CD4-positive, alpha-beta T cell treated with Interleukin-4 for 1 hour (primary cell): ENCODE data around the gene DQX1.
"Not testable (repeated sequence)": the region's sequence is repeated elsewhere in the genome, so short reads cannot be mapped to it uniquely, and the experiment has no call there.

ENCODE experiments used
- DNase-seq, 2 donors: peaks; one replicate each; pipeline ENCODE4 v3.0.0-alpha.2; 2020 to 2022

DQX1 gene

DNA sequence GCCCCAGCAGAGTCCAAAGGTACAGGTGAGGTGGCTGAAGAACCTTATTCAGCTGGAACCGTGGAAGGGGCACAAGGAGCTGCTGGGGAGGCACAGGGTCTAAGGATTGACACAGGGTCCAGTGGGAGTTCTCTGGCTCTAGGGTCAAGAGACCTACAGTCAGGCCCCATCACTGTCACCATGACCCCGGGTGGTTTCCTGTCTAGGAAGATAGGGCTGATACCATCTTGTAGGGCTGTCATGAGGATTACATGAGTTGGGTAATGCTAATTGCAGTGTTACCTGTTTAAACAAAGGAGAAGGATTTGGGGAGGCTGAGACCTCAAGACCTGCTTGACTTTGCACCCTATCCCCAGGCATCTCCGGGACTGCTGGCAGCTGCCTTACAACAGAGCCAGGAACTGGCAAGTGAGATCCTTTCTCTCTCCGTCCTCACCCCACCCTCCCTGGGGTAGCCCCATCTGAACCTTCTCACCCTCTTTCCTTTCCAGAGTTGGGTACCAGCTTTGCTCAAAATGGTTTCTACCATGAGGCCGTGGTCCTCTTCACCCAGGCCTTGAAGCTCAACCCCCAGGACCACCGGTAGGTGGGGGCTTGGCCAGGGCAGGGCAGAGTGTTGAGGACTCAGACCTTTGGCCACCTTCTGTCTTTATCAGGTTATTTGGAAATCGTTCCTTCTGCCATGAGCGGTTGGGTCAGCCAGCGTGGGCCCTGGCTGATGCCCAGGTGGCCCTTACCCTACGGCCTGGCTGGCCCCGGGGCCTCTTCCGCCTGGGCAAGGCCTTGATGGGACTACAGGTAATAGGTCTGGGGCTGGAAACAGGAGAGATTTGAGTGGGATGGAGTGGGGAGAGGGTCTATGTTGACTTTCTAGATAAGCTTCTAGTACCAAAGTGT is 34.1 kb downstream of the DQX1 start:
- DNase-seq = no peak

DNA sequence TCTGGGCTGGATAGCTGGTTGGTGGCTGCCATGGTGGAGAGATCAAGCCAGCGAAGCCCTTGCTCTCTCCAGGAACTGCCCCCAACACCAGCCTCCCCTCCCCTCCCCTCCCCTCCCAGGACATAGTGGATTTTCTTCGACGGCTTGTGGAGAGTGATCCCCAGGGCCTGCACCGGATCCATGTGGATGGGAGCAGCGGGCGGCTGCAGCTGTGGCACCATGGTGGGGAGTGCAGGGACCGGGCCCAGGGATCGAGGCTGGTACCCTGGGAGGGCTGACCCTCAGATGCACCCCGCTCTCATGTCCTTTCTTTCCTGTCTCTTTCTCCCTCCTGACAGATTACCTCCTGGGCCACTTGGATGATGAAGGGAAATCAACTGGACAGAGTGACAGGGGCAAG is 36.1 kb downstream of the DQX1 start:
- no peak for DNase-seq

DNA sequence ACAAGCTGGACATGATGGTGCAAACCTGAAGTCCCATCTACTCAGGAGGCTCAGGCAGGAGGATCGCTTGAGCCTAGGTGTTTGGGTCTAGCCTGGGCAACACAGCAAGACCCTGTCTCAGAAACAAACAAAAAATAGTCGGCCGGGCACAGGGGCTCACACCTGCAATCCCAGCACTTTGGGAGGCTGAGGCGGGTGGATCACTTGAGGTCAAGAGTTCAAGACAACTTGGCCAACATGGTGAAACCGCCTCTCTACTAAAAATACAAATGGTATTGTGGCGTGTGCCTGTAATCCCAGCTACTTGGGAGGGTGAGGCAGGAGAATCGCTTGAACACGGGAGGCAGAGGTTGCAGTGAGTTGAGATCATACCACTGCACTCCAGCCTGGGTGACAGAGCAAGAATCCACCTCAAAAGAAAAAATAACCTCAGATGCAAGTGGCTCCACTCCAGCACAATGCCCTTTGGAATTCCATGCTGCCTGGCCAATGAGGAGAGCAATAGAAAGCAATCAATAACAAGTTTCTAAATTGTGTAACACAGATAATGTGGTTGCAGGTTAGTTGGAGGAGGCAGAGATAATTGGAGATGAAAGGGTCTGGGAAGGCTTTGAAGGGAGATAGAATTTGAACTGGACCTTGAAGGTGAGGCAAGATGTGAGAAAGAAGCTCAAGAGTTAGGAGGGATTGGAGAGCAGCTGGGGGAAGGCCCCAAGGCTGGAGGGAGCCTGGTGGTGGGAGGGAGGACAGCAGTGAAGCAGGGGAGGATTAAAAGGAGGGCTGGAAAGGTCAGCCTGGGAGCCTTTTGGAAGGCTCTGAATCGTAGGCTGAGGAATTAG is 37.2 kb downstream of the DQX1 start:
- no peak for DNase-seq

DNA sequence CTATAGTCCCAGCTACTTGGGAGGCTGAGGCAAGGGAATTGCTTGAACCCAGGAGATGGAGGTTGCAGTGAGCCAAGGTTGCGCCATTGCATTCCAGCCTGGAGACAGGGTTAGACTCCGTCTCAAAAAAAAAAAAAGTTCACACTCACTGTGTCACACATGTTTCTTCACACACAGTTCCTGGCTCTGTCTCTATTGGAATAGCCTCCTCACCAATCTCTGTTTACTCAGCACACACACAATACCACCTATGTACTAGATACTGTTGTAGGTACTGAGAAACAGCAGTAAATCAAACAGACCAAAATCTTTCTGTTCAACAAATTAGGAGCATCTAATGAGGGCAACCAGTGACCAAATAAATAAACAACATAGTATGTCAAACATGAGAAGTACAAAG is 39.9 kb downstream of the DQX1 start:
- DNase-seq = no peak

DNA sequence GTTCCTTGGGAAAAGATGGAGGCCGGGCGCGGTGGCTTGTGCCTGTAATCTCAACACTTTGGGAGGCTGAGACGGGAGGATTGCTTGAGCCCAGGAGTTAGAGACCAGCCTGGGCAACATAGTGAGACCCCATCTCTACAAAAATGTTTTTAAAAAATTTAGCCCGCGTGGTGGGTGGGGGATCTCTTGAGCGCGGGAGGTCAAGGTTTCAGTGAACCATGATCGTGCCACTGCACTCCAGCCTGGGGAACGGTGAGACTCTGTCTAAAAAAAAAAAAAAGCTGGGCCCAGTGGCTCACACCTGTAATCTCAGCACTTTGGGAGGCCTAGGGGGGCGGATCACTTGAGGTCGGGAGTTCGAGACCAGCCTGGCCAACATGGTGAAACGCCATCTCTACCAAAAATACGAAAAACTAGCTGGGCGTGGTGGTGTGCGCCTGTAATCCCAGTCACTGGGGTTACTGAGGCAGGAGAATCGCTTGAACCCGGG is 42.3 kb downstream of the DQX1 start:
- DNase-seq = not testable (repeated sequence)

DNA sequence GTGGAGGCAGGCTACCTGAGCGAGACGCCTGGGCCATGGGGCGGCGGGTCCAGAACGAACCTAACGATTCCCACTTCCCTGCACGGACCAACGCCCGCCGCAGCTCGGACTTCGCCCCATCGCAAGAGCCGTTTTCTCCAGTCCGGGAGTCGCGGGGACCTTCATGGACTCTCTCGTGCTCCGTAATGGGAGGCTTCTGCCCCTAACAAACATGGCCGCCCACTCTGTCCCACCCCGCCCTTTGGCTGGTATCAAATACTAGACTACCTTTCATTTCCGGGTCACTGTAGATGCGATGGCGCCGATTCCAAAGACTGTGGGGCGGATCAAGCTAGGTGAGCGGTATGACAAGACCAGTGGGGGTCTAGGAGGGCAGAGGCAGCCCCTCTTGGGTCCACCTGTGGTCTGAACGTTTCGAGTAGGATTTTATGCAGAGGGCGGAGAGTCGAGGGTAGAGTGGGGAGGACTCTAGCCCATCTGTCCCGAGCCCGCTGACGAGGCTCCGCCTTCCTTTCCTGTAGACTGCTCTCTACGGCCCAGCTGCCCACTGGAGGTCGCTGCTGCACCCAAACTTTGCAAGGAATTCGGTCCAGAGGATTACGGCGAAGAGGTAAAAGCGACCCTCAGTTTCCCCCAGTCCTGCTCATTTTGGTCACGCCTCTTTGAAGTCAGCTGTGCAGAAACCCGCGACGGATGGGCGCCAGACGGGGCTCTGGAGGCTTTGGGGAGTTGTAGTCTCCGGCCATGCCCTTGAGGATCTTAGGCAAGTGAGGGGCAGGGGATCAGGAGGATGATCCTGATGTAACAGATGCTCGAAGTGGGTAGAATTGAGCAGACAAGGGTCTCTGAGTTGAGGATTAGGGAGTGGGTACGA is 43.0 kb downstream of the DQX1 start, which contains the start of the genes CCDC142 and TTC31:
CCDC142 (minus strand) TSS at position 198 of the 874 bp plus-strand sequence; CDS start at position 37, 161 bp downstream.
TTC31 (plus strand) TSS at position 281 of the 874 bp plus-strand sequence; CDS start at position 296, 15 bp downstream.
- DNase-seq = peak; percentile 95 to 96

DNA sequence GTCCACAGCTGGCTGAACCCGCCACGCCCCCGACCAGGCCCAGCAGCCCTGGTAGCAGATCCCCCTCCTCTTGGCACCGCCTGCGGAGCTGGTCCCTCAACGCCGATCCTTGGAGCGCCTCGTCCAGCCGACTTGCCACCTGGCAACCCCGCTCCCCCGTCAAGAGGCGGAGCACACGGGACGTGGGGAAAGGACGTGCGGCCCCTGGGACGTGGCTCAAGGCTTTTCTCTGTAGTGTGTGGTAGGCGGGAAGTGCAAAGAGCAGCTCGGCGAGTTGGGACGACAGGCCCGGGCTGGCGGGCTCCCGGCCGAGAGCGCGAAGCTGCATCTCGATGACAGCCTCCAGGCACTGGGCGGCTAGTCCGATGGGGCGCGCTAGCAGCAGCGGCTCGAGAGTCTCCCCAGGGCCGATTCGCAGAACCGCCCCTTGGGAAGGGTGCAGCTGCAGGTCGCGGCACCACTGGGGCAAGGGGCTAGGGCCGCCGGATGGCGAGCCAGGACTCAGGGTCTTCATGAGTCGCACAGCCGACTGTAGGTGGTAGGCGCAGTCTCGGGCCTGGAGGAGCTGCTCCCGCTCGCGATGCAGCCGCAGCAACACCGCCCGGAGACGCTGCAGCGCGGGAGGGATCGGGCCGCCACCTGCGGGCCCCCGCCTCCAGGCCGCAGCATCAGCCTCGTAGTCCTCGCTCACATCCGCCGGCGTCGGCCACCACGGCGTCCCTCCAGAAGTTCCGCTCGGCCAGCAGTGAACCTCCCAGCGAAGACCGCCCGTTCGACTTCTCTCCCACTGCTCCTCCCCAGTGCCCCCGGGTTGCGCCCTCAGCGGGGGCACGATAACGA is 43.9 kb downstream of the DQX1 start:
- DNase-seq = peak; percentile 63 to 68

DNA sequence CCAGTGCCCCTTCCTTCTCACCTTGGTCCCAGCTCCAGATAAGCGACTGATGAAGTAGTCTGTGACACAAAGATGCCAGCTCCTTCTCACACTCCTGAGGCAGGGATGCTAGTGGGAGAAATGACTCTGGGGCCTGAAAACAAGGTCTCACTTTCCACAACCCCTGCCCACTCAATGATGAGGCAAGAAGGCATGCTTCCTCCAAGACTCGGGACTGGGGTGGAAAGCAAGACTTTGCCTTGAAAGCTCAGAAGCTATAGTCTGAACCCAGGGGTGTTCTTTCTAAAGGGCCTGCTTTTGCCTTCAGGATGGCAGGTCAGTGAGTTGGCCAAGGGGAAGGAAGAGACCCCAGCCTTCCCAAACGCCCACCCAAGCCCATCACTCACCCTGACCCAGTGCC is 44.6 kb downstream of the DQX1 start:
- no peak for DNase-seq

DNA sequence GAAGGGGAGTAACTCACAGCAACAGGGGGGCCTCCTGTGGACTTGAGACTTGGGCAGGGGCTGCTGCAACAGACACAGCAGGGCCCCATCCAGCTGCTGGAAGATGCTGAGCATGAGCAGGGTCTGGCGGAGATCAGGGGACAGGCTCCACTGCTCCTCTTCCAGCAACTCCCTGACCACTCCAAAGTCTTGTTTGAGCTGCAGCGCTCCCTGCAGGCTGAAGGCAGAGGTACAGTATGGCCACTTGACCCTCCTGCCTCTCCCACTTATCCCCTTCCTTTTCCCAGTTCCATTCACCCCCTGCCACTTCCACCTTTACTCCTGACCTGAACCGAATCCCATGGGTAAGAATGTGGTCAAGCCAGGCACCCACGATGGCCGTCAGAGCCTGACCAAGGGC is 51.1 kb downstream of the DQX1 start:
- no peak for DNase-seq

DNA sequence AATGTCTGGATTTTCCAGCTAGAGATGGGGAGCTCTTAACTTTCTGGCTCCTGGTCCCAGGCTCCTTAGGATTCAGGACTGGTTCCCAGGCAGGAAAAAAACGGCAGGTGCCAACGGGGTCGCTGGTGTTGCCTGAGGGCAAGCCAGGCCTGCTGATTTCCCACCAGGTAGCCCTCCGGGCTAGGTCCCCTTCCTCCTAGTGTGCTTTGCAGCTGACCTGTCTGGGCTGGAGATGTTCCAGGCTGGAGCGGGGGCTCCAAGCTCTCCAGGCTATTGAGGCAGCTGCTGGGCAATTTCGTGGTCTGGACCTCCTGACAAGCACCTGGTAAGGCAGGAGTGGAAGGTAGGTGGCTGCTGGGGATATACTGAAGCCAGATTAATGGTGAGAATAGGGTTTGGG is 51.5 kb downstream of the DQX1 start:
- no peak for DNase-seq

DNA sequence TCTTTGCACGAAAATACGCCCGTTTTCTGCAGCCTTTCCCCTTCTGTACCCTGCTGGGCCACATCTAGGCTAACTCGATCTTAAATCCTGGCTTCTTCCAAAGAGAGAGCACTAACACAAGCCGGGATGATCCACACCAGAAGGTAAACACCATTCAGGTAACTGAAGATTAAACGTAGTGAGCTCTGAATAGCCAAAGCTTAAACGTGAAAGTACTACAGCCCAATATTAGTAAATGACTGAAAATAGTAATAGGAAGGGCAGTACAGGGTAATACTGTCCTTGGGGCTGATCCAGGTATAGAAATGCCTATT is 53.1 kb downstream of the DQX1 start:
- DNase-seq = no peak

DNA sequence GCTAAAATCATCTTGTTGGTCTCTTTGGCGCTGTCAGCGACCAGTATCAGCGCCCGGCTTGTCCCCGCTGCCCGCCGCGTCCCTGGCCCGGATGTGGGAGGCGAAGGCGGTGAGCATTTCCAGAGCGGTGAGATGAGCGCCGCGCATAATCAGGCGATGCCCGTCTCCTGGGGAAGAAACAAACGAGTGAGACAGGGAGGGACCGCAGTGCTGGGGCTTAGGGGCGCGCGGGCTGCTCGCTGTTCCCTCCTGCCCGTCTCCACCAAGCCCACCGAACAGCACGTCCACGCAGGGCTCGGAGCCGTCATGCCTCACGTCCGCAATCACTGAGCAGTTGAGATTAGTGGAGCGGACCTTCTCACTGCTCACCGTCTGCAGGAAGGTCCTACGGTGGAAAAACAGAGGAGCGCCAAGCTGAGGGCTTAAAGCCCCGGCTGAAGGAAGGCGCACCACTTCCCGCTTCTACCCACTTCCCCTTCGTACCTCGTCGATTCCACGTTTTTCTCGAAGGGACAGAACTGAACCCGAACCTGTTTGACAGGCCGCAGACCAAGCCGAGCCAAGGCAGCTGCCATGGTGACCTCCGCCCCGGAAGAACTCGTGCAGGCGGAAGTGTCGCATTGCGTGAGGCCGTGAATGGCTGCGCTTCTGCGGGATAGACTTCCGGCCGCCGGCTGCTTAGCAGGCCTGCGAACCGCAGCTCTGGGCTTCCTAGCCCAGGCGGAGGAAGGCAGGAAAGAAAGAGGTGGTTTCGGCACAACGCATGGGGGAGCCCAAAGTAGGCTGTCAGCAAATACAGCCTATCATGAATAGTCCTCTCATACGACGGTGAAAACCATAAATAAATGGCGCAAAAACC is 53.7 kb downstream of the DQX1 start, which contains the start of gene MRPL53:
MRPL53 (minus strand) TSS at position 595 of the 859 bp plus-strand sequence; CDS start at position 575, 20 bp downstream.
- DNase-seq = peak; percentile 95 to 96

DNA sequence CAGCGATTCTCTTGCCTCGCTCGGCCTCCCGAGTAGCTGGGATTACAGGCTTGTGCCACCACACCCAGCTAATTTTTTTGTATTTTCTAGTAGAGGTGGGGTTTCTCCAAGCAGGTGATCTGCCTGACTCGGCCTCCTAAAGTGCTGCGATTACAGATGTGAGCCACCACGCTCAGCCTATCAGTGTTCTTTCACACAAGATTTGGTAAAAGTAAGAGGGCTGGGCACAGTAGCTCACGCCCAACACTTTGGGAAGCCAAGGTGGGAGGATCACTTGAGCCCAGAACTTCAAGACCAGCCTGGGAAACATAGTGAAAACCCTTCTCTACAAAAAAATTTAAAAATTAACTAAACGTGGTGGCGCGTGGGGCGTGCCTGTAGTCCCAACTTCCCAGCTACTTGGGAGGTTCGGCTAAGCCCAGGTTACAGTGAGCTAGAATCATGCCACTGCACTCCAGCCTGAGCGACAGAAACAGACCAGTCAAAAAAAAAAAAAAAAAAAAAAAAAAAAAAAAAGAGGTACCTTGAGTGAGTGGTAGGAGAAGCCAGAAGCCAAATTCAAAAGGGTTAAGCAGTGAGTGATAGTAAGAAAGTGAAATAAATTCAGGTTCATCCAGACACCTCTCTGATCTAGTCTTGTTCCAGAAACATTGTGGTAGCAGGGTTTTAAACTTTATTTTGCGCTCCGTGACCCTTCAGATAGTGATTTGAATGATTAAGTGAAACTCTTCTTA is 54.5 kb downstream of the DQX1 start:
- no peak for DNase-seq

DNA sequence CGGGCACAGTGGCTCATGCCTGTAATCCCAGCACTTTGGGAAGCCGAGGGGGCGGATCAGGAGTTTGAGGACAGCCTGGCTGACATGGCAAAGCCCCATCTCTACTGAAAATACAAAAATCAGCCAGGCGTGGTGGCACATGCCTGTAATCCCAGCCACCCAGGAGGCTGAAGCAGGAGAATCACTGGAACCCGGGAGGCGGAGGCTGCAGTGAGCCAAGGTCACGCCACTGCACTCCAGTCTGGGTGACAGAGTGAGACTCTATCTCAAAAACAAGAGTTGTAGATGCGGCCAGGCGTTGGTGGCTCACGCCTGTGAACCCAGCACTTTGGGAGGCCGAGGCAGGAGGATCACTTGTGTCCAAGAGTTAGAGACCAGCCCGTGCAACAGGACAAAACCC is 55.3 kb downstream of the DQX1 start:
- not testable (repeated sequence) for DNase-seq
